ENCODE data around the gene EIF3I.

The EIF3I gene

DNA sequence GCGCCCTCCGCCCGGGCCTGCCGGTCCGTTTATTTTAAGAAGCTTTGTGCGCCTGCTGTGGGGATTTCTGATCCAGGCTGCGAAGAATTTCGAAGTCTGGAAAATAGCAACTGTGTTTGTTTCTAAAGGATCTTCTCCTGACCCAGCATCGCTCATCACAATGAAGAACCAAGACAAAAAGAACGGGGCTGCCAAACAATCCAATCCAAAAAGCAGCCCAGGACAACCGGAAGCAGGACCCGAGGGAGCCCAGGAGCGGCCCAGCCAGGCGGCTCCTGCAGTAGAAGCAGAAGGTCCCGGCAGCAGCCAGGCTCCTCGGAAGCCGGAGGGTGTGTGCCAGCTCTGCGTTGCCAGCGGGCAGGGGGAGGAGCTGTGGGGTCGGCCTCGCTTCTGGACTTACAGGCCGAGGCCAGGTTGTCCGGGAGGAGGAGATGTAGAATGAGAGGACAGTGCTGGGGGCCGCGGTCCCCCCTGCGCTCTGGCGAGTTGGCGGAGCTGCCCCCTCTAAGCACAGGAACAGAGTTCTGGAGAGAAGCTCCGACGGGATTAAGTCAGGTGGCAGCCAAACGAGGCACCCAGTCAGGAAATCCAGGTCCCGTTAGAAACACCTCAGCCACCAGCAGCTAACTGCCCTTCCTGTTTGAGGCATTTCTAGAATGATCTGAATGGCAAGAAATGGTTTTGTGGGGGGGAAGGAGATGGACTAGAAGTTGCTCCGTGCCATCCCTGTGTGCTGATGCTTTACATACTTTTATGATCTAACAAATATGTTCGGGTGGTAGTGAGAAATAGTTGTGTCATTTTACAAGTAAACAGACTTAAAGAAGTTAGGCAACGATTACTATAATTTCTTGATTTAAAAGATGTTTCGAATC, 41.8 kb upstream of the EIF3I start:
- Histone ChIP-seq H3K9me3 (ENCODE audit: control extremely low read depth in 1 of 5, control insufficient read depth in 4 of 5, insufficient read depth in 2 of 5, low read depth in 1 of 5, low read length in 4 of 5) (no peaks in the 10 kb centered on the region), H3K4me3 (ENCODE audit: control insufficient read depth in 1 of 7, extremely low read depth in 1 of 7, insufficient read depth in 4 of 7, low read depth in 2 of 7, low read length in 6 of 7) (peak overlapping the region; percentile 45 to 89 (median 71)), H3K4me1 (ENCODE audit: control extremely low read depth in 1 of 4, control insufficient read depth in 4 of 4, insufficient read depth in 4 of 4, low read length in 3 of 4) (peaks cover 0 to 43% (median 33%) of the 10 kb centered on the region in 4 experiments), H3K27ac (ENCODE audit: insufficient read depth in 1 of 2, low read depth in 1 of 2, low read length in 2 of 2, poor library complexity in 1 of 2, severe bottlenecking in 2 of 2) (peak overlapping the region; percentile 42 to 89), H3K27me3 (replicated peaks in 2 of 5; ENCODE audit: control insufficient read depth in 4 of 5, insufficient read depth in 5 of 5, low read length in 4 of 5) (no peaks in the 10 kb centered on the region), H3K36me3 (ENCODE audit: control insufficient read depth in 4 of 4, insufficient read depth in 4 of 4, low read length in 3 of 4) (peaks cover 7 to 42% (median 25%) of the 10 kb centered on the region in 4 experiments)
- 12% methylated on average over 24 of the region's 36 CpGs for WGBS (ENCODE audit: insufficient coverage)
- DNase-seq, result peak in 2 of 3 donors; percentile 21 to 37
- CTCF ChIA-PET, result interaction anchor here (0.9 to 1.5 kb wide), 2 partner anchors 40 to 72 kb away, joined by 3 to 5 read pairs; partner anchors contain the start of gene KPNA6
- POLR2A ChIA-PET, result no interaction called here

DNA sequence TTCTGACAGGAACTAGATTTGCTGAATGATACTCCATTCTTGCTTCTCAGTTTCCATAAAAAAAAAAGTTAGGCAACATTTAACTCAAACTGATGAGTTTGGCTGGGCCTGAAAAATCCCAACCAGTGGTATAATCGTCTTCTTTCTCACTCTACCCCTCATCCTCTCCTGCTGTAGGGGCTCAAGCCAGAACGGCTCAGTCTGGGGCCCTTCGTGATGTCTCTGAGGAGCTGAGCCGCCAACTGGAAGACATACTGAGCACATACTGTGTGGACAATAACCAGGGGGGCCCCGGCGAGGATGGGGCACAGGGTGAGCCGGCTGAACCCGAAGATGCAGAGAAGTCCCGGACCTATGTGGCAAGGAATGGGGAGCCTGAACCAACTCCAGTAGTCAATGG, 41.1 kb upstream of the EIF3I start:
- ChIA-PET CTCF (interaction anchor here (1.2 to 1.5 kb wide), 3 partner anchors 9 to 73 kb away, joined by 3 to 5 read pairs (median 3); partner anchors contain the start of gene KPNA6), POLR2A (no interaction called here)
- no peaks in the 10 kb centered on the region for H3K9me3 ChIP-seq (ENCODE audit: control extremely low read depth in 1 of 5, control insufficient read depth in 4 of 5, insufficient read depth in 2 of 5, low read depth in 1 of 5, low read length in 4 of 5)
- 95% methylated on average over 9 of the region's 9 CpGs for WGBS (ENCODE audit: insufficient coverage)
- H3K4me1 ChIP-seq (ENCODE audit: control extremely low read depth in 1 of 4, control insufficient read depth in 4 of 4, insufficient read depth in 4 of 4, low read length in 3 of 4), result peaks cover 0 to 47% (median 34%) of the 10 kb centered on the region in 4 experiments
- H3K4me3 ChIP-seq (ENCODE audit: control insufficient read depth in 1 of 7, extremely low read depth in 1 of 7, insufficient read depth in 4 of 7, low read depth in 2 of 7, low read length in 6 of 7), result peak overlapping the region in 4 of 7 experiments; percentile 29 to 89 (median 72)
- no peaks in the 10 kb centered on the region for H3K27me3 ChIP-seq (replicated peaks in 2 of 5; ENCODE audit: control insufficient read depth in 4 of 5, insufficient read depth in 5 of 5, low read length in 4 of 5)
- H3K36me3 ChIP-seq (ENCODE audit: control insufficient read depth in 4 of 4, insufficient read depth in 4 of 4, low read length in 3 of 4), result peaks cover 7 to 46% (median 26%) of the 10 kb centered on the region in 4 experiments
- no peak for DNase-seq
- H3K27ac ChIP-seq (ENCODE audit: insufficient read depth in 1 of 2, low read depth in 1 of 2, low read length in 2 of 2, poor library complexity in 1 of 2, severe bottlenecking in 2 of 2), result peak overlapping the region; percentile 42 to 89

DNA sequence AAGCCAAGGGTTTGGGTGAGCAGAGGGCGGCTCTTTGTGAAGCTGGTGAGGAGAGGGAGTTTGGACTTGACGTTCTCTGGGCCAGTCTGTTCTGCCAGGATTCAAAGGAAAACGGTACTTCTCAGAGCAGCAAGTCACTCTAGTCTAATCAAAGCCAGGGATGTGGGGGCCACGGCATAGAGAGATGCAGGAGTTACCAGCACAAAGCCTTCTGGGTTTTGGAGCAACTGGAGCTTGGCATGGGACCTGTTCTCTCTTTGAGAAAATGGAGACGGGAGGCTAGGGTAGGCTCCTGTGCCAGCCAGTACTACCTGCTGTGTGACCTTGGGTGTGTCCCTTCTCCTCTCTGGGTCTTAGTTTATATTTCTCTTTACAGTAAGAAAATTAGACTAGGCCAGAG, 40.6 kb upstream of the EIF3I start:
- POLR2A ChIA-PET, result no interaction called here
- peaks cover 0 to 48% (median 35%) of the 10 kb centered on the region in 4 experiments for H3K4me1 ChIP-seq (ENCODE audit: control extremely low read depth in 1 of 4, control insufficient read depth in 4 of 4, insufficient read depth in 4 of 4, low read length in 3 of 4)
- H3K4me3 ChIP-seq (ENCODE audit: control insufficient read depth in 1 of 7, extremely low read depth in 1 of 7, insufficient read depth in 4 of 7, low read depth in 2 of 7, low read length in 6 of 7), result peak overlapping the region in 3 of 7 experiments; percentile 29 to 89 (median 42)
- CTCF ChIA-PET, result interaction anchor here (1.1 to 1.4 kb wide), 3 partner anchors 8 to 35 kb away, joined by 3 read pairs; no protein-coding TSS in a partner anchor
- H3K9me3 ChIP-seq (ENCODE audit: control extremely low read depth in 1 of 5, control insufficient read depth in 4 of 5, insufficient read depth in 2 of 5, low read depth in 1 of 5, low read length in 4 of 5), result no peaks in the 10 kb centered on the region
- DNase-seq, result no peak
- H3K27ac ChIP-seq (ENCODE audit: insufficient read depth in 1 of 2, low read depth in 1 of 2, low read length in 2 of 2, poor library complexity in 1 of 2, severe bottlenecking in 2 of 2), result no peak overlapping the region
- WGBS (ENCODE audit: insufficient coverage), result 95% methylated on average over 5 of the region's 5 CpGs
- H3K36me3 ChIP-seq (ENCODE audit: control insufficient read depth in 4 of 4, insufficient read depth in 4 of 4, low read length in 3 of 4), result peaks cover 8 to 51% (median 29%) of the 10 kb centered on the region in 4 experiments
- H3K27me3 ChIP-seq (replicated peaks in 2 of 5; ENCODE audit: control insufficient read depth in 4 of 5, insufficient read depth in 5 of 5, low read length in 4 of 5), result no peaks in the 10 kb centered on the region

DNA sequence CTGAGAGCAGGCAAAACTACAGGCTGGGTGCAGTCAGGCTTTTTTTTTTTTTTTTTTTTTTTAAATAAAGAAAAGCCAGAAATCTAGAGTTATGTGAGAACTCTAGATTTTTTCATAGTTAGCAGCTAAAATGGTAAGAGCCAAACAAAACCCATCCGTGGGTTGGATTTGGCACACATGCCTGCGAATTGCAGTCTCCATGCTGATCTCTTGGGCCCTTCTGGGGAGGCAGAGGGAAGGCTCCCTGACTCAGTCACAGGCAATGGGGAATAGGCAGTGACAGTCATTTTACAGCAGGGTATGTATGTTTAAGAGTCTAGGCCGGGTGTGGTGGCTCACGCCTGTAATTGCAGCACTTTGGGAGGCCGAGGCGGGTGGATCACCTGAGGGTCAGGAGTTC, 40.1 kb upstream of the EIF3I start:
- ChIA-PET POLR2A (no interaction called here), CTCF (interaction anchor here (1.1 to 1.4 kb wide), 4 partner anchors 8 to 34 kb away, joined by 3 to 4 read pairs (median 3); no protein-coding TSS in a partner anchor)
- peaks cover 0 to 48% (median 35%) of the 10 kb centered on the region in 4 experiments for H3K4me1 ChIP-seq (ENCODE audit: control extremely low read depth in 1 of 4, control insufficient read depth in 4 of 4, insufficient read depth in 4 of 4, low read length in 3 of 4)
- no peak for DNase-seq
- H3K4me3 ChIP-seq (ENCODE audit: control insufficient read depth in 1 of 7, extremely low read depth in 1 of 7, insufficient read depth in 4 of 7, low read depth in 2 of 7, low read length in 6 of 7), result no peak overlapping the region
- H3K27ac ChIP-seq (ENCODE audit: insufficient read depth in 1 of 2, low read depth in 1 of 2, low read length in 2 of 2, poor library complexity in 1 of 2, severe bottlenecking in 2 of 2), result no peak overlapping the region
- 98% methylated on average over 5 of the region's 6 CpGs for WGBS (ENCODE audit: insufficient coverage)
- H3K27me3 ChIP-seq (replicated peaks in 2 of 5; ENCODE audit: control insufficient read depth in 4 of 5, insufficient read depth in 5 of 5, low read length in 4 of 5), result no peaks in the 10 kb centered on the region
- H3K36me3 ChIP-seq (ENCODE audit: control insufficient read depth in 4 of 4, insufficient read depth in 4 of 4, low read length in 3 of 4), result peaks cover 12 to 52% (median 31%) of the 10 kb centered on the region in 4 experiments
- H3K9me3 ChIP-seq (ENCODE audit: control extremely low read depth in 1 of 5, control insufficient read depth in 4 of 5, insufficient read depth in 2 of 5, low read depth in 1 of 5, low read length in 4 of 5), result no peaks in the 10 kb centered on the region

DNA sequence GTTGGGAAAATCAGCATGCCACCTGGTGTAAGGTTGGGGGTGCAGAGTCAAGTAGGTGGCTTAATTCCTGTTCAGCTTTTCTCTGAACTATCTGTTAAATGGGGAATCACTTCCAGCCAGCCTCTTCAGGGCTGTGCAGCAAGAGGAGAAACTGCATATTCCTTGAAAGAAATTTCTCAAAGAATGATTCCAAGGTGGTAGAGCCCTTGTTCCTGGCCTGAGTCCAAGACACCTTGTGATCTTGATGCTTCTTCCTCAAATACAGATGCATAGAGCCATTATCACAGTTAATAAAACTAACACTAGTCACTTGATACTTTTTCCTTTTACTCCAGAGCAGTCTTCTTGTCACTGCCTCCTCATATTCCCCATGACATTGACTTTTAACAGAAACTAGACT, 37.6 kb upstream of the EIF3I start:
- CTCF ChIA-PET, result interaction anchor here (0.5 to 2.5 kb wide), 6 partner anchors 9 to 97 kb away, joined by 3 to 9 read pairs (median 3); no protein-coding TSS in a partner anchor

DNA sequence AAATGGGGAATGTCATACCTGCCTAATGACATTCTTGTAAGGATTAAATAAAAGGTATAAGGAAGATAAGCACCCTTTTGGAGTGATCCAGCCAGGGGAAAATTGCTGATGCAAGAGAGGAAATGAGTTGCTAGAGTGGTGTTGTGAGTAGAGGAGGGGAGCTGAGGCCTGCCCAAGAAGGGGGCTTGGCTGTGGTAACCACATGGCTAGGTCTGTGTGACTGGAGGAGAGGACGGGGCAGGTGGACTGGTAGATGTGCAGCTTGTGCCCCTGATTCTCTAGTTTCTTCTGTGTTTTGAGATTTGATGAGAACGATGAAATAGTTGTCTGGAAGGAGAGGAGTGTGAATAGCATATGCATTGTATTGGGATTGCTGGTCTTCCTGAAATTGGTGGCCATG, 36.1 kb upstream of the EIF3I start:
- no peak for DNase-seq
- ChIA-PET POLR2A (no interaction called here), CTCF (interaction anchor here (2.5 kb wide), 1 partner anchor 11 kb away, joined by 9 read pairs; no protein-coding TSS in a partner anchor)

More for the DNA sequence above, 37.6 kb upstream of the EIF3I start:
- Histone ChIP-seq H3K36me3 (ENCODE audit: control insufficient read depth in 4 of 4, insufficient read depth in 4 of 4, low read length in 3 of 4) (peaks cover 19 to 77% (median 55%) of the 10 kb centered on the region in 4 experiments), H3K4me1 (ENCODE audit: control extremely low read depth in 1 of 4, control insufficient read depth in 4 of 4, insufficient read depth in 4 of 4, low read length in 3 of 4) (peaks cover 0 to 39% (median 26%) of the 10 kb centered on the region in 4 experiments), H3K27ac (ENCODE audit: insufficient read depth in 1 of 2, low read depth in 1 of 2, low read length in 2 of 2, poor library complexity in 1 of 2, severe bottlenecking in 2 of 2) (no peak overlapping the region), H3K4me3 (ENCODE audit: control insufficient read depth in 1 of 7, extremely low read depth in 1 of 7, insufficient read depth in 4 of 7, low read depth in 2 of 7, low read length in 6 of 7) (no peak overlapping the region), H3K9me3 (ENCODE audit: control extremely low read depth in 1 of 5, control insufficient read depth in 4 of 5, insufficient read depth in 2 of 5, low read depth in 1 of 5, low read length in 4 of 5) (no peaks in the 10 kb centered on the region), H3K27me3 (replicated peaks in 2 of 5; ENCODE audit: control insufficient read depth in 4 of 5, insufficient read depth in 5 of 5, low read length in 4 of 5) (no peaks in the 10 kb centered on the region)
- POLR2A ChIA-PET, result interaction anchor here (1.0 kb wide), 1 partner anchor 8 kb away, joined by 3 read pairs; no protein-coding TSS in a partner anchor
- peak in 2 of 3 donors; percentile 48 to 49 for DNase-seq

More for the DNA sequence above, 36.1 kb upstream of the EIF3I start:
- H3K27ac ChIP-seq (ENCODE audit: insufficient read depth in 1 of 2, low read depth in 1 of 2, low read length in 2 of 2, poor library complexity in 1 of 2, severe bottlenecking in 2 of 2), result no peak overlapping the region
- H3K36me3 ChIP-seq (ENCODE audit: control insufficient read depth in 4 of 4, insufficient read depth in 4 of 4, low read length in 3 of 4), result peaks cover 21 to 82% (median 64%) of the 10 kb centered on the region in 4 experiments
- H3K9me3 ChIP-seq (ENCODE audit: control extremely low read depth in 1 of 5, control insufficient read depth in 4 of 5, insufficient read depth in 2 of 5, low read depth in 1 of 5, low read length in 4 of 5), result no peaks in the 10 kb centered on the region
- peaks cover 0 to 25% (median 15%) of the 10 kb centered on the region in 4 experiments for H3K4me1 ChIP-seq (ENCODE audit: control extremely low read depth in 1 of 4, control insufficient read depth in 4 of 4, insufficient read depth in 4 of 4, low read length in 3 of 4)
- H3K4me3 ChIP-seq (ENCODE audit: control insufficient read depth in 1 of 7, extremely low read depth in 1 of 7, insufficient read depth in 4 of 7, low read depth in 2 of 7, low read length in 6 of 7), result no peak overlapping the region
- H3K27me3 ChIP-seq (replicated peaks in 2 of 5; ENCODE audit: control insufficient read depth in 4 of 5, insufficient read depth in 5 of 5, low read length in 4 of 5), result no peaks in the 10 kb centered on the region
- 94% methylated on average over 2 of the region's 2 CpGs for WGBS (ENCODE audit: insufficient coverage)

All from common myeloid progenitor, CD34-positive (primary cell).